ENCODE measurements around the gene TRIM10.
"Not testable (repeated sequence)": the region's sequence is repeated elsewhere in the genome, so short reads cannot be mapped to it uniquely, and the experiment has no call there.

DNA sequence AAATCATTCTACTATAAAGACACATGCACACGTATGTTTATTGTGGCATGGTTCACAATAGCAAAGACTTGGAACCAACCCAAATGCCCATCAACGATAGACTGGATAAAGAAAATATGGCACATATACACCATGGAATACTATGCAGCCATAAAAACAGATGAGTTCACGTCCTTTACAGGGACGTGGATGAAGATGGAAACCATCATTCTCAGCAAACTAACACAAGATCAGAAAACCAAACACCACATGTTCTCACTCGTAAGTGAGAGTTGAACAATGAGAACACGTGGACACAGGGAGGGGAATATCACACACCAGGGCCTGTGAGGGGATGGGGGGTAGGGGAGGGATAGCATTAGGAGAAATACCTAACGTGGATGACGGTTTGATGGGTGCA, 20.8 kb downstream of the TRIM10 start:
- TF ChIP-seq POLR2A (IDR thresholded peaks at IDR 0.05): not testable (repeated sequence)
- TF ChIP-seq, protein P1, sequence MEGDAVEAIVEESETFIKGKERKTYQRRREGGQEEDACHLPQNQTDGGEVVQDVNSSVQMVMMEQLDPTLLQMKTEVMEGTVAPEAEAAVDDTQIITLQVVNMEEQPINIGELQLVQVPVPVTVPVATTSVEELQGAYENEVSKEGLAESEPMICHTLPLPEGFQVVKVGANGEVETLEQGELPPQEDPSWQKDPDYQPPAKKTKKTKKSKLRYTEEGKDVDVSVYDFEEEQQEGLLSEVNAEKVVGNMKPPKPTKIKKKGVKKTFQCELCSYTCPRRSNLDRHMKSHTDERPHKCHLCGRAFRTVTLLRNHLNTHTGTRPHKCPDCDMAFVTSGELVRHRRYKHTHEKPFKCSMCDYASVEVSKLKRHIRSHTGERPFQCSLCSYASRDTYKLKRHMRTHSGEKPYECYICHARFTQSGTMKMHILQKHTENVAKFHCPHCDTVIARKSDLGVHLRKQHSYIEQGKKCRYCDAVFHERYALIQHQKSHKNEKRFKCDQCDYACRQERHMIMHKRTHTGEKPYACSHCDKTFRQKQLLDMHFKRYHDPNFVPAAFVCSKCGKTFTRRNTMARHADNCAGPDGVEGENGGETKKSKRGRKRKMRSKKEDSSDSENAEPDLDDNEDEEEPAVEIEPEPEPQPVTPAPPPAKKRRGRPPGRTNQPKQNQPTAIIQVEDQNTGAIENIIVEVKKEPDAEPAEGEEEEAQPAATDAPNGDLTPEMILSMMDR (IDR thresholded peaks at IDR 0.05): not testable (repeated sequence)
